ENCODE data around the gene OLIG3.

The OLIG3 gene

GRCh38 chr6:137472641-137473137 lies 21.5 kb downstream of the OLIG3 start:
- Histone ChIP-seq H3K27me3 (ENCODE audit: insufficient read depth, poor library complexity, severe bottlenecking) (peaks cover 18% of the 10 kb centered on the region), H3K4me3 (replicated peaks; ENCODE audit: insufficient read depth, low read length) (no peak overlapping the region), H3K27ac (replicated peaks) (no peak overlapping the region)
- TF ChIP-seq GABPA (IDR thresholded peaks at IDR 0.05; ENCODE audit: low read depth) (no peak), CTCF (IDR thresholded peaks at IDR 0.05; ENCODE audit: insufficient read depth, low read length) (no peak), REST (IDR thresholded peaks at IDR 0.05; ENCODE audit: insufficient replicate concordance, low read depth) (no peak), SPI1 (IDR thresholded peaks at IDR 0.05; ENCODE audit: borderline replicate concordance, low read depth) (no peak), POLR2AphosphoS5 (IDR thresholded peaks at IDR 0.05; ENCODE audit: low read depth) (no peak)
- no peak for DNase-seq (ENCODE audit: low read depth in 1 of 2, low spot score in 1 of 2)

- H3K27me3 ChIP-seq (ENCODE audit: insufficient read depth, poor library complexity, severe bottlenecking): peaks cover 17% of the 10 kb centered on the region
- no peak overlapping the region for H3K27ac ChIP-seq (replicated peaks)
- DNase-seq (ENCODE audit: low read depth in 1 of 2, low spot score in 1 of 2): no peak
- H3K4me3 ChIP-seq (replicated peaks; ENCODE audit: insufficient read depth, low read length): no peak overlapping the region
- no peak for TF ChIP-seq GABPA (IDR thresholded peaks at IDR 0.05; ENCODE audit: low read depth)
Observed at GRCh38 chr6:137471986-137472385, 22.2 kb downstream of the OLIG3 start.

- Histone ChIP-seq H3K4me3 (replicated peaks; ENCODE audit: insufficient read depth, low read length) (no peak overlapping the region), H3K27me3 (ENCODE audit: insufficient read depth, poor library complexity, severe bottlenecking) (peaks cover 20% of the 10 kb centered on the region), H3K27ac (replicated peaks) (no peak overlapping the region)
- DNase-seq (ENCODE audit: low read depth in 1 of 2, low spot score in 1 of 2): no peak
- no peak for TF ChIP-seq POLR2AphosphoS5 (IDR thresholded peaks at IDR 0.05; ENCODE audit: low read depth)
- TF ChIP-seq GABPA (IDR thresholded peaks at IDR 0.05; ENCODE audit: low read depth): no peak
- no peak for TF ChIP-seq REST (IDR thresholded peaks at IDR 0.05; ENCODE audit: insufficient replicate concordance, low read depth)
- no peak for TF ChIP-seq CTCF (IDR thresholded peaks at IDR 0.05; ENCODE audit: insufficient read depth, low read length)
- no peak for TF ChIP-seq SPI1 (IDR thresholded peaks at IDR 0.05; ENCODE audit: borderline replicate concordance, low read depth)
Observed at GRCh38 chr6:137471497-137471896, 22.7 kb downstream of the OLIG3 start.

GRCh38 chr6:137467211-137467610 lies 27.0 kb downstream of the OLIG3 start:
- Histone ChIP-seq H3K4me3 (replicated peaks; ENCODE audit: insufficient read depth, low read length) (no peak overlapping the region), H3K27me3 (ENCODE audit: insufficient read depth, poor library complexity, severe bottlenecking) (peaks cover 7% of the 10 kb centered on the region), H3K27ac (replicated peaks) (no peak overlapping the region)
- no peak for DNase-seq (ENCODE audit: low read depth in 1 of 2, low spot score in 1 of 2)
- TF ChIP-seq REST (IDR thresholded peaks at IDR 0.05; ENCODE audit: insufficient replicate concordance, low read depth): no peak
- TF ChIP-seq GABPA (IDR thresholded peaks at IDR 0.05; ENCODE audit: low read depth): no peak
- TF ChIP-seq POLR2AphosphoS5 (IDR thresholded peaks at IDR 0.05; ENCODE audit: low read depth): no peak
- TF ChIP-seq CTCF (IDR thresholded peaks at IDR 0.05; ENCODE audit: insufficient read depth, low read length): no peak
- no peak for TF ChIP-seq SPI1 (IDR thresholded peaks at IDR 0.05; ENCODE audit: borderline replicate concordance, low read depth)
